ENCODE data around the gene MED1.
"Not testable (repeated sequence)": the region's sequence is repeated elsewhere in the genome, so short reads cannot be mapped to it uniquely, and the experiment has no call there.

The MED1 gene

DNA sequence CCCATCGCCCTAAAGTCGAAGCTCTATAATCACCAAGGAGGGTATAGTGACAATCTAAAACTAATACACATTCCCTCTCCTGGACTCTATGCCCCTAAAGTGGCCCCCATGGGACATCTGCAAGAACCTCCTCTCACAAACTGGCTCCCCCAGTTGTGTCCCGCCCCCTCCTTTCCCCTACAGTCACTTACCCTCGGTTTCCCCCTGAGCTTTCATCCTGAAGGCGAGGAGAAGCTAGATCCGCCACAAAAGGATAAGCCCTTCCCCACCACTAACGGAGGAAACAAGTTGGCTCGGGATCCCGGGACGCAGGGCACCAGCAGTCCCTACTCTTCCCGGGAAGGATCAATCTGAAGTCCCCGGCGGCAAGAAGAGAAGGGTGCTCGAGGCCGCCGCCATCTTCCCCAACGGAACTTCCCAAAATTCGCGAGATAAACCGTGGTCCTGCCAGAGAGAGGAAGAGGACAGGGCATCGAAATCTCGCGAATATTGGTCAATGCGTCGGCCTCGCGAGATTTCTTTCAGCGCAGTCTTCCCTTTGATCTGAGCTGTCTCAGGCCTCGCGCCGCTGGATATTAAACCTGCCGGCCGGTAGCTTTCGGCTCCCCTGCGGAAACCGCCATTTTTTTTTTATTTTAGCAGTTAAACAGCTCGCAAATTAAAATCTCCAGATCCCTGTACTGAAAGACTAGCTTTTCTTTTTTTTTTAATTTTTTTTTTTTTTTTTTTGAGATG is at the start of gene MED1:
Gene MED1 (minus strand): TSS at position 417 of the 735 bp plus-strand sequence. CDS start 201 bp downstream, at position 216.
- in situ Hi-C loops (cut with HindIII; ENCODE audit: low sequenced_read_pairs) = no loop called here

DNA sequence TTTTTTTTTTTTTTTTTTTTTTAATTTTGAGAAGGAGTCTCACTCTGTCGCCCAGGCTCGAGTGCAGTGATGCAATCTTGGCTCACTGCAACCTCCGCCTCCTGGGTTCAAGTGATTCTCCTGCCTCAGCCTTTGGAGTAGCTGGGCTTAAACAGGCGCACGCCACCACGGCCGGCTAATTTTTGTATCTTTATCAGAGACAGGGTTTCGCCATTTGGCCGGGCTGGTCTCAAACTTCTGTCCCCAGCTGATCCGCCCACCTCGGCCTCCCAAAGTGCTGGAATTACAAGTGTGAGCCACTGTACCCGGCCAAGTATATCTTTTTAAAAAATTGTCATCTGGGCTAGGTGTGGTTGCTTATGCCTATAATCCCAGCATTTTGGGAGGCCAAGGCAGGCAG is 45.9 kb upstream of the MED1 start:
- in situ Hi-C loops (cut with HindIII; ENCODE audit: low sequenced_read_pairs) = not testable (repeated sequence)

DNA sequence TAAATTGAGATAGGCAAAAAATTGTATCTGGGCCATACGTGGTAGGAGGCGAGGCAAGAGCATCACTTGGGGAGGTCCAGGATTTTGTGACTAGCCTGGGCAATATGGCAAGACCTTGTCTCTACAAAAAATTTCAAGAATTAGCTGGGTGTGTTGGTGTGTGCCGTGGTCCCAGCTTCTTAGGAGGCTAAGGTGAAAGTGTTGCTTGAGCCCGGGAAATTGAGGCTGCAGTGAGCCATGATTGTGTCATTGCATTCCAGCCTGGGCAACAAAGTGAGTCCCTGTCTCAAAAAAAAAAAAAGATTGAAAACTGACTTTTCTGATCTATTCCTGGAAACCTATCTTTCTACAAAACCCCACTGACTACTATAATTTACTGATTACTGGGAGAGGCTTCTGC is 36.9 kb upstream of the MED1 start:
- in situ Hi-C loops (cut with HindIII; ENCODE audit: low sequenced_read_pairs) = no loop called here

DNA sequence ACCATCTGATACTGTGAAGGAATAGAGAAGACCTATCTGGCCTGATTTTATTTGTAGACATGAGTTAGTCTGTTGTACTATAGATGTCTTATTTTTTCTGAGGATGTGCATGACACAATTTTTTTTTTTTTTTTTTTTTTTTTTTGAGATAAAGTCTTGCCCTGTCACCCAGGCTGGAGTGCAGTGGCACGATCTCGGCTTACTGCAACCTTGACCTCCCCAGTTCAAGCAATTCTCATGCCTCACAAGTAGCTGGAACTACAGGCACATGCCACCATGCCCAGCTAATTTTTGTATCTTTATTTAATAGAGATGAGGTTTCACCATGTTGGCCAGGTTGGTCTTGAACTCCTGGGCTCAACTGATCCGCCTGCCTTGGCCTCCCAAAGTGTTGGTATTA is 36.4 kb upstream of the MED1 start:
- in situ Hi-C loops (cut with HindIII; ENCODE audit: low sequenced_read_pairs) = not testable (repeated sequence)

DNA sequence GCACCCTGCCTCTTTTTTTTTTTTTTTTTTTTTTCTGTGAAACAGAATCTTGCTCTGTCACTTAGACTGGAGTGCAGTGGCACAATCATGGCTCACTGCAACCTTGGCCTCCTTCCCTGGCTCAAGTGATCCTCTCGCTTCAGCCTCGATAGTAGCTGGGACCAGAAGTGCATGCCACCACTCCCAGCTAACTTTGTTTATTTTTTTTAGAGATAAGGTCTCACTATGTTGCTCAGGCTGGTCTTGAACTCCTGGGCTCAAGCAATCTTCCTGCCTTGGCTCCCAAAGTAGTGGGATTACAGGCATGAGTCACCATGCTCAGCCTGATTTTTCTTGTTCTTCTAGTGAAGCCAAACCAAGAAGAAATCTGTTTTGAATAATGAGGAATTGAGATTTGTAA is 35.2 kb upstream of the MED1 start:
- in situ Hi-C loops (cut with HindIII; ENCODE audit: low sequenced_read_pairs) = no loop called here

- in situ Hi-C loops (cut with HindIII; ENCODE audit: low sequenced_read_pairs) = no loop called here
Observed at GRCh38 chr17:39485555-39485954, 34.5 kb upstream of the MED1 start.

GRCh38 chr17:39484178-39484577 is 33.1 kb upstream of the MED1 start:
- in situ Hi-C loops (cut with HindIII; ENCODE audit: low sequenced_read_pairs) = no loop called here

- in situ Hi-C loops (cut with HindIII; ENCODE audit: low sequenced_read_pairs) = no loop called here
Observed at GRCh38 chr17:39483506-39483905, 32.4 kb upstream of the MED1 start.

GRCh38 chr17:39479631-39480030 is 28.6 kb upstream of the MED1 start:
- in situ Hi-C loops (cut with HindIII; ENCODE audit: low sequenced_read_pairs) = not testable (repeated sequence)

- in situ Hi-C loops (cut with HindIII; ENCODE audit: low sequenced_read_pairs) = no loop called here
Observed at GRCh38 chr17:39473310-39473709, 22.2 kb upstream of the MED1 start.

DNA sequence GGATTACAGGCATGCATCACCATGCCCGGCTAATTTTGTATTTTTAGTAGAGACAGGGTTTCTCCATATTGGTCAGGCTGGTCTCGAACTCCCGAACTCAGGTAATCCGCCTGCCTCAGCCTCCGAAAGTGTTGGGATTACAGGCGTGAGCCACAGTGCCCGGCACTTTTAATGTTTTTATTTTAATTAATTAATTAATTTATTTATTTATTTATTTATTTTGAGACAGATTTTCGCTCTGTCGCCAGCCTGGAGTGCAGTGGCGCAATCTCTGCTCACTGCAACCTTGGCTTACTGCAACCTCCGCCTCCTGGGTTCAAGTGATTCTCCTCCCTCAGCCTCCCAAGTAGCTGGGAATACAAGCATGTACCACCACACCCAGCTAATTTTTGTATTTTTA is 17.5 kb upstream of the MED1 start:
- in situ Hi-C loops (cut with HindIII; ENCODE audit: low sequenced_read_pairs) = not testable (repeated sequence)

DNA sequence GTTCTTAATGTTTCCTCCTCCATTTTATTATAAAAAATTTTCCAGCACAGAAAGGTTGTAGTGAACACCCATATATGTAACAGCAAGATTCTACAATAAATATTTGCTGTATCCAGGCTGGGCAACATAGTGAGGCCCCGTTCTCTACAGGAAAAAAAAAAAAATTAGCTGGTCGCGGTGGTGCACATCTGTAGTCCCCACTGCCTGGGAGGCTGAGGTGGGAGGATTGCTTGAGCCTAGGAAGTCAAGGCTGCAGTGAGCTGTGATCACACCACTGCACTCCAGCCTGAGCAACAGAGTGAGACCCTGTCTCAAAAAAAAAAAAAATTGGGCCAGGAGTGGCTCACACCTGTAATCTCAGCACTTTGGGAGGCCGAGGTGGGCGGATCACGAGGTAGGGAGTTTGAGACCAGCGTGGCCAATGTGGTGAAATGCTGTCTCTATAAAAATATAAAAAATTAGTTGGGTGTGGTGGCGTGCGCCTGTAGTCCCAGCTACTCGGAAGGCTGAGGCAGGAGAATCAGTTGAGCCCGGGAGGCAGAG is 13.6 kb upstream of the MED1 start:
- in situ Hi-C loops (cut with HindIII; ENCODE audit: low sequenced_read_pairs) = not testable (repeated sequence)

DNA sequence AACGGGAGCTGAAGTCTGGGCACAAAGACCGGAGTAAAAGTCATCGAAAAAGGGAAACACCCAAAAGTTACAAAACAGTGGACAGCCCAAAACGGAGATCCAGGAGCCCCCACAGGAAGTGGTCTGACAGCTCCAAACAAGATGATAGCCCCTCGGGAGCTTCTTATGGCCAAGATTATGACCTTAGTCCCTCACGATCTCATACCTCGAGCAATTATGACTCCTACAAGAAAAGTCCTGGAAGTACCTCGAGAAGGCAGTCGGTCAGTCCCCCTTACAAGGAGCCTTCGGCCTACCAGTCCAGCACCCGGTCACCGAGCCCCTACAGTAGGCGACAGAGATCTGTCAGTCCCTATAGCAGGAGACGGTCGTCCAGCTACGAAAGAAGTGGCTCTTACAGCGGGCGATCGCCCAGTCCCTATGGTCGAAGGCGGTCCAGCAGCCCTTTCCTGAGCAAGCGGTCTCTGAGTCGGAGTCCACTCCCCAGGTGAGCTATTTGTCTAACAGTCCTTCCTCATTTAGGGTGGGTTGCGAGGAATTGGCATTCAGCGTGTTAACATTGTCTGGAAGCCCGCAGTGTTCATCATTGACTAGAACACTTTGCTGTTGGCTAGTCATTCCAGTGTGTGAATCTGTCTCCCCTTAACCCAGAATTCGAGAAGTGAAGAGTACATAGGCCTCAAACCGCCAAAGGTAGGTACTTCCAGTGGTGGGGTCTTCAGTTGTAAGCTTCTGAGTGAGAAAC is 11.7 kb upstream of the MED1 start:
- in situ Hi-C loops (cut with HindIII; ENCODE audit: low sequenced_read_pairs) = no loop called here

DNA sequence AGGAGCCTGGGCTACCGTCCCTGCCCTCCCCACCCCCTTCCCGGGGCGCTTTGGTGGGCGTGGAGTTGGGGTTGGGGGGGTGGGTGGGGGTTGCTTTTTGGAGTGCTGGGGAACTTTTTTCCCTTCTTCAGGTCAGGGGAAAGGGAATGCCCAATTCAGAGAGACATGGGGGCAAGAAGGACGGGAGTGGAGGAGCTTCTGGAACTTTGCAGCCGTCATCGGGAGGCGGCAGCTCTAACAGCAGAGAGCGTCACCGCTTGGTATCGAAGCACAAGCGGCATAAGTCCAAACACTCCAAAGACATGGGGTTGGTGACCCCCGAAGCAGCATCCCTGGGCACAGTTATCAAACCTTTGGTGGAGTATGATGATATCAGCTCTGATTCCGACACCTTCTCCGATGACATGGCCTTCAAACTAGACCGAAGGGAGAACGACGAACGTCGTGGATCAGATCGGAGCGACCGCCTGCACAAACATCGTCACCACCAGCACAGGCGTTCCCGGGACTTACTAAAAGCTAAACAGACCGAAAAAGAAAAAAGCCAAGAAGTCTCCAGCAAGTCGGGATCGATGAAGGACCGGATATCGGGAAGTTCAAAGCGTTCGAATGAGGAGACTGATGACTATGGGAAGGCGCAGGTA is 11.0 kb upstream of the MED1 start:
- in situ Hi-C loops (cut with HindIII; ENCODE audit: low sequenced_read_pairs) = no loop called here

DNA sequence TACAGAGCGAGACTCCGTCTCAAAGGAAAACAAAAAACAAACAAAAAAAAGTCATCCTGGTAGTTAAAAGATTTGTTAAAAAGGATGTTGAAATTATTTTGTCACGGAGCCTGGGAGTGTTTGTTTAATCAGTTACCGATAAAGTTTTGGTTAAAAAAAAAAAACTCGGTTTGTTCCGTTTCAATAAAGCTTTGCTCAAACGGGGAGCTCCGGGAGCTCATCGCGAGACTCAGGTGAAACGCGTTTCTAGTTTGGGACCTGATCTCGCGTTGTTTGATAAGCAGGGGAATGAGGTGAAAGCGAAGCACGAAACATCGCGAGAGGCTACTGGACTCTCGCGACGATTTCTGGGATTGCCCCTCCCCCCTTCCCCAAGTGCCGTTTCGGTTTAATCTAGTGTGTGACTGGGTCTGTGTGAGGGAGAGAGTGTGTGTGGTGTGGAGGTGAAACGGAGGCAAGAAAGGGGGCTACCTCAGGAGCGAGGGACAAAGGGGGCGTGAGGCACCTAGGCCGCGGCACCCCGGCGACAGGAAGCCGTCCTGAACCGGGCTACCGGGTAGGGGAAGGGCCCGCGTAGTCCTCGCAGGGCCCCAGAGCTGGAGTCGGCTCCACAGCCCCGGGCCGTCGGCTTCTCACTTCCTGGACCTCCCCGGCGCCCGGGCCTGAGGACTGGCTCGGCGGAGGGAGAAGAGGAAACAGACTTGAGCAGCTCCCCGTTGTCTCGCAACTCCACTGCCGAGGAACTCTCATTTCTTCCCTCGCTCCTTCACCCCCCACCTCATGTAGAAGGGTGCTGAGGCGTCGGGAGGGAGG is 10.3 kb upstream of the MED1 start, which contains the start of gene CDK12:
Gene CDK12 (plus strand): TSS at position 374 of the 813 bp plus-strand sequence. CDS start 586 bp downstream, outside the sequence.
- in situ Hi-C loops (cut with HindIII; ENCODE audit: low sequenced_read_pairs) = no loop called here

DNA sequence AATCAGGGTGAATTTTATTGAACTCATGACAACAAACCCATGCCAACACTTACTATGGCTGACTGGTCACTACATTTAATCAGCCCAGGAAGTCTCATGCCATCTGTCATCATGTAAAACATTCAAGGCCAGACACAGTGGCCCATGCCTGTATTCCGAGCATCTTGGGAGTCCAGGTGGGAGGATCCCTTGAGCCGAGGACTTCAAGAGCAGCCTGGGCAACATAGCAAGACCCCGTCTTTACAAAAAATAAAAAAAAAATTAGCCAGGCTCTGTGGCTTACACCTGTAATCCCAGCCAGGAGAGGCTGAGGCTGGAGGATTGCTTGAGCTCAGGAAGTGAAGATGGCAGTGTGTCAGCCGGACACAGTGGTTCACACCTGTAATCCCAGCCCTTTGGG is 4.9 kb upstream of the MED1 start:
- in situ Hi-C loops (cut with HindIII; ENCODE audit: low sequenced_read_pairs) = no loop called here

DNA sequence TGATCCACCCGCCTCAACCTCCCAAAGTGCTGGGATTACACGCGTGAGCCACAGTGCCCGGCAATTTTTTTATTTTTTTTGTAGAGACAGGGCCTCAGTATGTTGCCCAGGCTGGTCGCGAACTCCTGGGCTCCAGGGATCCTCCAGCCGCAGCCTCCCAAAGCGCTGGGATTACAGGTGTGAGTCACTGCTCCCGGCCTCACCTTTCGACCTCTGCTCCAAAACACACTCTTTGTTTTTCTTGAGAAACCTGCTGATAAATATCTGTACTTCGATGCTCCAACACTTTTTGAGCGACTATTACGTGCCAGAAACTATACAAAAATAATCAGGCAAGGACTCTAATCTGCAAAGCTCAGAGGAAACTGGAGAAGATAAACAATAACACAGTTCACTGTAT is 1.0 kb downstream of the MED1 start:
- in situ Hi-C loops (cut with HindIII; ENCODE audit: low sequenced_read_pairs) = no loop called here

DNA sequence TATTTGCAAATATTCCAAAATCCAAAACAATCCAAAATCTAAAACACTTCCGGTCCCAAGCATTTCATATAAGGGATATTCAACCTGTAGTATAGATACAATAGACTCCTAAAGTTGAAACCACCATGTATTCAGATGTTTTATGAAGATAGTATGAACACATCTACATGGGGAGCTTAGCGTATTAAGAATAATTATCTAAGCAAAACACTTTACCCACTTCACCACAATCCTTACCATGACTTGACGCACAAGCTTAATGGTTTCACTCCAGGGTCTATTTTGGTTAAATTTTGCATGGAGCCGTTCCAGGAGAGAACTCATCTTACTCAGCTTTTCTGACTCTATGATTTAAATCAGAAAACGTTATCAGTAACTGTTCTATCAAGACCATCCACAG is 3.5 kb downstream of the MED1 start:
- in situ Hi-C loops (cut with HindIII; ENCODE audit: low sequenced_read_pairs) = no loop called here

DNA sequence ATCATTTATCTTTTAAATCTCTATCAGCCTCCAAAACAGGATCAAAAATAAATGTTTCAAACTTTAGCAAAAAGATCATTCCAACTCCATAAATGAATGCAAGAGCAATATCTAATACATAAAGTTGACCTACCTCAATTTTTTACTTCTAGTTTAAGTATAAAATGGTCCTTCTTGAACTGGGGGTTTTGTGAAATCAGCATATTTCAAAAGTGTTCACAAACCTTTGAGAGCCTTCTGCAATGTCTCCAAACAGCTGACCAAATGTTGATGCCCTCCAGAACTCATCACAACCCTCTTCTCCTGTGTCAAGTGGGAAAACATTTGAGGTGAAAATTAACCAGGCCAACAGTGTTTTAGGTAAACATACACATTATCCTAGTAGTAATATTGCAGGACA is 7.7 kb downstream of the MED1 start:
- in situ Hi-C loops (cut with HindIII; ENCODE audit: low sequenced_read_pairs) = no loop called here

DNA sequence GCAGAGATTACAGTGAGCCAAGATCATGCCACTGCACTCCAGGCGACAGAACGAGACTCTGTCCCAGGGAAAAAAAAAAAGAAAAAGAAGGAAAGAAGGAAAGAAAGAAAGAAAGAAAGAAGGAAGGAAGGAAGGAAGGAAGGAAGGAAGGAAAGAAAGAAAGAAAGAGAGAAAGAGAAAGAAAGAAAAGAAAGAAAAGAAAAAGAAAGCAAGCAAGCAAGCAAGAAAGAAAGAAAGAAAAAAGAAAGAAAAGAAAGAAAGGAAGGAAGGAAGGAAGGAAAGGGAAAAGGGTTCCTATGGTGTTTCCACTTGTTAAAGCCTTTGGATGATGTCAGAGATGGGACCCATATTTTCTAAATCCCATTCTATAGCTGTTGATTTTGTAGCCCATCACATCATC is 11.2 kb downstream of the MED1 start:
- in situ Hi-C loops (cut with HindIII; ENCODE audit: low sequenced_read_pairs) = not testable (repeated sequence)

DNA sequence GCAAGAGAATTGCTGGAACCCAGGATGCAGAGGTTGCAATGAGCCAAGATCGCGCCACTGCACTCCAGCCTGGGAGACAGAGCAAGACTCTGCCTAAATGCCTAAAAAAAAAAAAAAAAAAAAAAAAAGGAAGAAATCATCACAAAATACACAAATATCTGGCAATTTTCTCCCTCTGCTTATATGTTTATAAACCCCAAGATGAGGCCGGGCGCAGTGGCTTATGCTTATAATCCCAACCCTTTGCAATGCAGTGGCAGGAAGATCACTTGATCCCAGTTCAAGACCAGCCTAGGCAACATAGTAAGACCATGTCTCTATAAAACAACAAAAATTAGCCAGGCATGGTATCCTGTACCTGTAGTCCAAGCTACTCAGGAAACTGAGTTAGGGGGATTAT is 21.5 kb downstream of the MED1 start:
- in situ Hi-C loops (cut with HindIII; ENCODE audit: low sequenced_read_pairs) = no loop called here

Data from DLD1 (cell line).